Activated CD4-positive, alpha-beta T cell treated with anti-CD3 and anti-CD28 coated beads, Interleukin-2, amount 50 U/mL, for 1 hour (primary cell): ENCODE data around the gene CSPG4.

Source experiments
- DNase-seq: peaks from one replicate; pipeline ENCODE4 v3.0.0-alpha.2; 2020

Gene CSPG4

DNA sequence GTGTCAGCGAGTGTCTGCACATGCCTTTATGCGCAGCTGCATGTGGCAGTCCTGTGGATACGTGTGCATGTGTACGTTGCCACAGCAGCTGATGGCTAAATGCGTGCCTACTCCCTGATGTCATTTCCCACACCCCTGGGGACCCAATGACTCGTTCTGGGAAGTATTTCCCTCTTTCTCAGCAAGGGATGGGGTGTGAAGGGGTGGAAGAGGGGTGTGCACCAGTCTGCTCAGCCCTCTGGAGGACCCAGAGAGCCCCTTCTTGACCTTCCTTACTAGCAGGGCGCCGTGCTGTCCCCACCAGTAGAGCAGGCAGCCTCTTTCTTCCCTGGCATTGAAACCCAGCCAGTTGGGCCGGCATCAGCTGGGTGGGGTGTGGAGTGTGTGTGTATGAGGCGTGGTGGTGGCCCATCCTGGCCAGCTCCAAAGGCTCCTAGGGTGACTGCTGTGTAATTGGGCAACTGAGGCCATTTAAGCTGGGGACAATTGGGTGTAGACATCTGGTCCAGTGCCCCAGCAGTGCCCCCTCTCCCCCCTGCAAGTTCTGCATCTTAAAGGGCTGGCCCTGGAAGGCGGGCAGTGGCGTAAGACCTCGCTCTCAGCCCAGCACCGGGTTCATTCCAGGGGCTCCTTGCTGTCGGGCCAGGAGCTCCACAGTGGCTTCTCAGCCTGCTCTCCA is 45.7 kb downstream of the CSPG4 start:
- no peak for DNase-seq

DNA sequence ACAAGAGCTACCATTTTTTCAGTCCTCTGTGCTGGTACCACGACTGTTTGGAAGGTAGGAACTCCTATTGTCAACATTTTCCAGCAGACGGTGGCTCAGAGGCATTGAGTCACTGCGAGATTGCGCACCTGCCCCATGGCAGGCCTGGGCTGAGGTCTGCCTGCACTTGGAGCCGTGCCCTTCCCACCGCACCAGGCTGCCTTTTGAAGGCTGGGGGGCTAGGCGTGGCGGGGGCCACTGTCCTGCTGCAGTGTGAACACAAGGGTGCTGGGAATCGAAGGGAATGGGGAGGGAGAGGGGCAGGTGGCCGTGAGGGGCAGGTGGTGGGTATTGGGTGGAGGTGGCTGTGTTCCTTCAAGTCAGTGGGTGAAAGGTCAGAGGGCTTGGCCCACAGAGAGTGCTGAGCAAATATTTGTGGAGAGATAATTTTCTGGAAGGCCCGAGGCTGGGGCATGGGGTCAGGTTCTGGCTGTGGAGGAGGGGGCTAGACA is 48.7 kb downstream of the CSPG4 start:
- no peak for DNase-seq

DNA sequence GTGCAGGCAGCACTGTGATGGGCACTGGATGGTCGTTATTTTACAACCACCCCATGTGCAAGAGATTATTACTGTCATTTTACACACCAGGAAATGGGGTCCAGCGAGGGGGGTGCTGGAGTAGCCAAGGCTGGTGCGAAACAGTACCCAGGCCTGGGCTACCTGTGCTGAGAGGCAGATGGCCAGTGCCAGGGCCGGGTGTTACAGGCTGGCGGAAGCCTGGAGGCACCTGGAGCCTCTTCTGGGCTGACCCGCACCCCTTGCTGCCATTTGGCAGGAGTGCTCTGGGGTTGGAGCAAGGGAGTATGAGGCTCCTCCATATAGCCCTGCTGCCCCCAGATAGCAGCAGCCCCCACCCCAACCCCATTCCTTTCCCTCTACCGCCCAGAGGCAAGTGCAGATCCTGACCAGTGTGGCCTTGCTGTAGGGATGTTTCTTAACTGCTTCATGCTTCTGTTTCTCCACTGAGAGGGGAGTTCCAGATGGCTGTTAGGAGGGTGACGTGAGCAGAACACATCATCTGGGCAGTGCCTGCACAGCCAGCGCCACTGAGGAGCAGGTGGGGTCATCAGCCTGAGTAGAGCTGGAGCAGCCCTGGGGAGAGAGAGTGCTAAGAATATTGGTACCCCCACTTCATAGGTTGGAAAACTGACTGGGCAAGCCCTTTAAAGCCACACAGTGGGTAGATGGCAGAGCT is 49.7 kb downstream of the CSPG4 start:
- DNase-seq: no peak

DNA sequence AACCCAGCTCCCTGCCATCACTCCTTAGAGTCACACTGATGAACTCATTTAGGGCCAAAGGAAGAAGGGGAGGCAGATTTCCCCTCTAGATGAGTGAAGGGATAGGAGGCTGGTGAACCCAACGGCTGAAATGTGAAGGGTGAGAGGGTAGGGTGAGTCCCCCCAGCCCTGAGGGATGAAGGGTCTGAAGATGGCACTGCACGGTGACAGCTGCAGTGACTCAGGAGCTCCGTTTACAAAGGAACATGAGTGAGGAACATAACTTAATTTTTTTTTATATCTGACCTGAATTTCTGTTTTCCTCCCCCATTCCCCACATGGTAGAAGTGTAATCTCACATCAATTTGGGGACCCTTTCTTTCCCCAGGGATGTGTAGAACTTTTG is 50.9 kb downstream of the CSPG4 start:
- DNase-seq: no peak

DNA sequence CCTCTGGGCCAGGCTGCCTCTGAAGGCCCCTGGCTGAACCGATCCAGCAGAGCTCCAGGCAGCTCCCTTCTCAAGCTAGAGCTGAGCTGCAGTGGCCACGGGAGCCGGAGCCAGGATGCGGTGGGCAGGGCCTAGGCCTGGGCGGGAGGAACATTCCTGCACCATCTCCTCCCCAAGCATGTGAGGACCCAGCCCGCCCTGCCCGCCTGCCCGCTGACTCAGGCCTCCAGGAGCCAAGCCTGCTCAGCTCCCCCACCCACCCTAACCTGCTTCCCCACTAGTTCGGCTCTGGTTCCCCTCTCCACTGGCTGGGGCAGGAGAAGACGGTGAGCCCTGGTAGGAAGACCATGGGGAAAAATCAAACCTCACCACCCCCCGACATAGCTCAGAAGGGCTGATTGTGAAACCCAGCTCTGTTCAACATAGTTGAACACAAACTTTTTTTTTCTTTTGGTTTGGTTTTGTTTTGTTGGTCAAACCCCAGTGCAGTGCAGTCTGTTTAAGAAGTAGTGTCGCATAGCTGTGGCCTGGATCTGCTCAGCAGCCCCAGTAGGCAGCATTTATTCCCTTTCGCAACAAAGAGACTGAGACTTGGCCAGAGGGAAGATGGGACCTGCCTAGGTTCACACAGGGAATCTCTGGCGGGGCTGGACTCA is 51.4 kb downstream of the CSPG4 start:
- DNase-seq: no peak

GRCh38 chr15:75659928-75660645 is 52.6 kb downstream of the CSPG4 start:
- DNase-seq: no peak

GRCh38 chr15:75659141-75659771 is 53.4 kb downstream of the CSPG4 start:
- no peak for DNase-seq

DNA sequence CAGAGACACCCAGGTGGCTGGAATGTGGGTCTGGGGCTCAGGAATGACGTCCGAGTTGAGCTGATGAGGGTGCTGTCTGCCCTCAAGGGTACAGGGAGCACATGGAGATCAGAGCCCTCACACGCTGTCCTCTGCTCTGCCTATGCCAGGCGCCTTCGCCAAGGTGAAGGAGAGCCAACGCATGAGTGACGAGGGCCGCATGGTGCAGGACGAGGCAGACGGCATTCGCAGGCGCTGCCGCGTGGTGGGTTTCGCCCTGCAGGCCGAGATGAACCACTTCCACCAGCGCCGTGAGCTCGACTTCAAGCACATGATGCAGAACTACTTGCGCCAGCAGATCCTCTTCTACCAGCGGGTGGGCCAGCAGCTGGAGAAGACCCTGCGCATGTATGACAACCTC is 55.8 kb downstream of the CSPG4 start:
- no peak for DNase-seq

GRCh38 chr15:75656331-75656730 is 56.3 kb downstream of the CSPG4 start:
- no peak for DNase-seq

- no peak for DNase-seq
Measured at GRCh38 chr15:75655931-75656330, 56.7 kb downstream of the CSPG4 start.

- no peak for DNase-seq
Measured at GRCh38 chr15:75654201-75654907, 58.3 kb downstream of the CSPG4 start.

DNA sequence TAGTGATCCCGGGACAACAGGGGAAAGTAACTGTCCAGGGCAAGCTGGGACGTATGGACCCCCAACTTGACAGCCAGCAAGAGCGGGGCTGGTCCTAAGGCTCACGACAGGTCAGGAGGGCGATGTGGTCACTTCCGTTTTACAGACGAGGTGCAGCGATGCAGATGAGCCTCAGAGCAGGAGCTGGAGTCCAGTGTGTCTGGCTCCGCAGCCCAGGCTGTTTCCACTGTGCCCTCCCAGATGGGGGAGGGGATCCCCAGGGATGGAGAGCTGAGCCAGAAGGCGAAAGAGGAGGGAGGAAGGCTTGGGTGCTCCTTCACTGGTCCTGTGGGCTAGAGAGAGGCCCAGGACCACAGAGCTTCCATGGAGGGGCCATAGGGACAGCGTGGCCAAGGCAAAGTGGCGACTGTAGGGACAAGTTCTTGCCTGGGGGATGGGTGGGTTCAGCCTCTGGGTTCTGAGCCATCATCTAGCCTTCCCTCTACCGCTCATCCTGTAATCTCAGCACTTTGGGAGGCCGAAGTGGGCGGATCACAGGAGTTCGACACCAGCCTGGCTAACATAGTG is 59.2 kb downstream of the CSPG4 start:
- no peak for DNase-seq

DNA sequence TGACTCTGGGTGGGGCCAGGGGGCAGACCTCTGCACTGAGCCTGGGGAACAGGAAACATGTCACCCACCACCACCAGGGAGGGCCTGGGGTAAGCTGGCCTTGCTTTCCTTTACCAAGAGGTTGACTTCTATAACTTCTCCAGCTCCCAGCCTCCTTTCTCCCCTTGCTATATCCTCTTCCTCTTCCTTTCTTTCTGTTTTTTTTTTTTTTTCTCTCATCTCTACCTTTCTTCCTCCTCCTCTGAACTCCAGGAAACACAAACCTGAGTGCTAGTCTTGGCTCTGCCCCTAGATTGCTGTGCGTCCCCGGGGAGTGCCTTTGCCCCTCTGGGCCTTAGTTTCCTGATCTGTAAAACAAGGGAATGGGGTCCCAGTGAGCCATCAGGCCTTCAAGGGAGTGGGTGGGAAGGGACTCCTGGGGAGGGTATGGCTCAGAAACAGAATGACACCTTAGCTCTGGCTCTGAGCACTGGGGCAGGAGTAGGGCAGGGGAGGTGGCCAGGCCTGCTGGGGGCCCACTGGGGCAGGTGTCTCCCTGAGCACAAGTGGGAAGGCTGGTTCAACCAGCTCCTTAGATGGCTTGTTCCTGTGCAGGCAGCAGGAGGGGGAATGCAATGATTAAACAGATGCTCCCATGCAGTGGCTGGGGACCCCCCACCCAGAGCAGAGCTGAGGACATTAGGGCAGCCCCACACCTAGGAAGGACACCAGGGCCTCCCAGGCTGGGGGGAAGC is 60.7 kb downstream of the CSPG4 start:
- DNase-seq: no peak

- no peak for DNase-seq
Measured at GRCh38 chr15:75650908-75651809, 61.5 kb downstream of the CSPG4 start.

DNA sequence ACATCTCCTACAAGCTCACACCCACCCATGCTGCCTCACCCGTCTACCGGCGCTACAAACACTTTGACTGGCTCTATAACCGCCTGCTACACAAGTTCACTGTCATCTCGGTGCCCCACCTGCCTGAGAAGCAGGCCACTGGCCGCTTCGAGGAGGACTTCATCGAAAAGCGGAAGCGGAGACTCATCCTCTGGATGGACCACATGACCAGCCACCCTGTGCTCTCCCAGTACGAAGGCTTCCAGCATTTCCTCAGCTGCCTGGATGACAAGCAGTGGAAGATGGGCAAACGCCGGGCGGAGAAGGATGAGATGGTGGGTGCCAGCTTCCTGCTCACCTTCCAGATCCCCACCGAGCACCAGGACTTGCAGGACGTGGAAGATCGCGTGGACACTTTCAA is 62.8 kb downstream of the CSPG4 start:
- DNase-seq: no peak

- no peak for DNase-seq
Measured at GRCh38 chr15:75649045-75649761, 63.4 kb downstream of the CSPG4 start.

GRCh38 chr15:75648156-75649000 is 64.3 kb downstream of the CSPG4 start:
- DNase-seq: no peak
